Thyroid gland (tissue), 4 donors: Measurements from ENCODE around the gene TCF12. TPM values are rescaled to one million over a fixed set of nuclear protein-coding genes. Genes with fewer than 3 reads are reported as not detected.

ENCODE experiments used
- DNase-seq, 2 donors: peaks; one replicate each; pipeline ENCODE4 v3.0.0-alpha.2; 2019
- H3K27ac ChIP-seq, 3 donors: fragments of 200-600 bp; sonication (generic); 1 replicate in 2 of 3; 2 replicates in 1 of 3; pipeline ENCODE4 v1.5.1; 2016 to 2019; ENCODE audit warnings: mild to moderate bottlenecking in 1 of 3, moderate library complexity in 1 of 3
- H3K27me3 ChIP-seq: fragments of 200-600 bp; sonication (generic); one replicate; pipeline ENCODE4 v1.5.1; 2019
- H3K36me3 ChIP-seq, 2 donors: fragments of 200-600 bp; sonication (generic); one replicate each; pipeline ENCODE4 v1.5.1; 2016 to 2019
- H3K4me1 ChIP-seq, 2 donors: fragments of 200-600 bp; sonication (generic); one replicate each; pipeline ENCODE4 v1.5.1; 2017 to 2019
- H3K4me3 ChIP-seq, 3 donors: fragments of 200-600 bp; sonication (generic); replicated peaks in 1 of 3; 1 replicate in 2 of 3; 2 replicates in 1 of 3; pipeline ENCODE4 v1.5.1; 2016; ENCODE audit warnings: mild to moderate bottlenecking in 1 of 3
- H3K9me3 ChIP-seq: fragments of 200-600 bp; sonication (generic); one replicate; pipeline ENCODE4 v1.5.1; 2017
- POLR2A ChIP-seq, 2 donors: fragments of 450-650 bp; IDR thresholded peaks; one replicate each; pipeline ENCODE4 v1.6.1; 2017; ENCODE audit warnings: antibody characterized with exemption in 2 of 2, mild to moderate bottlenecking in 2 of 2, moderate library complexity in 1 of 2
- WGBS, 2 donors: methylation state at CpG; one replicate each; pipeline ENCODE4 v1.1.5; 2017; 5-methylcytosine and 5-hydroxymethylcytosine counted together
- intact Hi-C: fragments of 100-400 bp; cut with DNase I; formaldehyde crosslinking; loops from one replicate; pipeline ENCODE4 v1.15.1; 2023
- total RNA-seq, 4 donors: library from RNA; depleted of rRNA; stranded (reverse); fragments of >200 nt; gene quantifications; one replicate each; pipeline ENCODE4 v1.2.3, GENCODE V29; 2016
- TF ChIP-seq, protein P1 (sequence below), 6 experiments: fragments of 200-600 bp in 3 of 6; fragments of 450-650 bp in 3 of 6; sonication (generic) in 3 of 6; IDR thresholded peaks; one replicate each; pipeline ENCODE4 v1.5.1; 2016 to 2019; ENCODE audit warnings: antibody characterized with exemption in 6 of 6, mild to moderate bottlenecking in 2 of 6, inconsistent platforms in 1 of 6, moderate library complexity in 1 of 6

TCF12 gene
- total RNA-seq, 4 donors from 2014 or later, result 54.8 to 156 (median 108) TPM

DNA sequence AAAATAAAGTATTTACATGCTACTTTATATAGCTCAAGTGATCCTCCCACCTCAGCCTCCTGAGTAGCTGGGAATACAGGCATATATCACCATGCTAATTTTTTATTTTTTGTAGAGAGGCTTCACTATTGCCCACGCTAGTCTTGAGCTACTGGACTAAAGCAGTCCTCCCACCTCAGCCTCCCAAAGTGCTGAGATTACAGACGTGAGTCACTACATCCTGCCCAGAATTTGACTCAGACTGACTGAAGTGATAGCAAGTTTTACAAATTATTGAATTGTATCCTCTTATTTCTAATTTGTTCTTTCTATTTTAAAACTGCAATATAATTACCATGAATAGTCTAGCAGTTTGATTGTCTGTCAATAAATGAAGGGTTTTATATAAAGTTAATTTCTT lies 247.5 kb downstream of the TCF12 start:
- TF ChIP-seq, protein P1, sequence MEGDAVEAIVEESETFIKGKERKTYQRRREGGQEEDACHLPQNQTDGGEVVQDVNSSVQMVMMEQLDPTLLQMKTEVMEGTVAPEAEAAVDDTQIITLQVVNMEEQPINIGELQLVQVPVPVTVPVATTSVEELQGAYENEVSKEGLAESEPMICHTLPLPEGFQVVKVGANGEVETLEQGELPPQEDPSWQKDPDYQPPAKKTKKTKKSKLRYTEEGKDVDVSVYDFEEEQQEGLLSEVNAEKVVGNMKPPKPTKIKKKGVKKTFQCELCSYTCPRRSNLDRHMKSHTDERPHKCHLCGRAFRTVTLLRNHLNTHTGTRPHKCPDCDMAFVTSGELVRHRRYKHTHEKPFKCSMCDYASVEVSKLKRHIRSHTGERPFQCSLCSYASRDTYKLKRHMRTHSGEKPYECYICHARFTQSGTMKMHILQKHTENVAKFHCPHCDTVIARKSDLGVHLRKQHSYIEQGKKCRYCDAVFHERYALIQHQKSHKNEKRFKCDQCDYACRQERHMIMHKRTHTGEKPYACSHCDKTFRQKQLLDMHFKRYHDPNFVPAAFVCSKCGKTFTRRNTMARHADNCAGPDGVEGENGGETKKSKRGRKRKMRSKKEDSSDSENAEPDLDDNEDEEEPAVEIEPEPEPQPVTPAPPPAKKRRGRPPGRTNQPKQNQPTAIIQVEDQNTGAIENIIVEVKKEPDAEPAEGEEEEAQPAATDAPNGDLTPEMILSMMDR (IDR thresholded peaks at IDR 0.05), result no peak
- no peak for TF ChIP-seq POLR2A (IDR thresholded peaks at IDR 0.05)
- no peak for DNase-seq
- Histone ChIP-seq H3K36me3 (no peaks in the 10 kb centered on the region), H3K9me3 (no peaks in the 10 kb centered on the region), H3K4me3 (no peak overlapping the region), H3K4me1 (no peaks in the 10 kb centered on the region), H3K27me3 (no peaks in the 10 kb centered on the region), H3K27ac (no peak overlapping the region)
- WGBS, 2 donors, result 66 to 85% methylated on average over 2 of the region's 2 CpGs
- intact Hi-C loops, result no loop called here

DNA sequence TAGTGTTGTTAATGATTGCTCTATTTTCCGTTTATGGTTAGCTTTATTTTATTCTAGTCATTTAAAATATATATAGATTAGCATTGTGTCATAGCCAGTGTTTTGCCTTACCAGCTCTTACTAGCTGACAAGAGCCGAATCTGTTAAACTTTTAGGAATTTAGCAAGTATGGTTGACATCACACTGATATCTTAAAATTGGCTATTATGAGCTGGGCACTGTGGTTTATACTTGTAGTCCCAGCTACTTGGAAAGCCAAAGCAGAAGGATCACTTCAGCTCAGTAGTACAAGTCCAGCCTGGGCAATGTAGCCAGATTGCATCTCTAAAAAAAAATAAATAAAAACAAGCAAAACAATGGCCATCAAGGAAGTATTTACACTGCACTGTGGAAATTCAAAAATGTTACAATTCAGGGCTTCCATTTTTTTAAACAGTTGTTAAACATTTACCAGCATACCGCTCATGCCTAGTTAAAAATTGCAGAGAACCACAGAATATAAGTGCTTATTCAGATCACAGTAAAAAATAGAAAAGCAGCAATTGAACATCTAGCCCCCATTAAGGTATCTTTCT lies 249.5 kb downstream of the TCF12 start:
- Histone ChIP-seq H3K27ac (no peak overlapping the region), H3K4me1 (no peaks in the 10 kb centered on the region), H3K9me3 (no peaks in the 10 kb centered on the region), H3K4me3 (no peak overlapping the region), H3K36me3 (no peaks in the 10 kb centered on the region), H3K27me3 (no peaks in the 10 kb centered on the region)
- 93 to 95% methylated on average over 3 of the region's 3 CpGs for WGBS, 2 donors
- intact Hi-C loops, result no loop called here
- TF ChIP-seq, protein P1 (IDR thresholded peaks at IDR 0.05), result no peak
- no peak for TF ChIP-seq POLR2A (IDR thresholded peaks at IDR 0.05)
- DNase-seq, result no peak

DNA sequence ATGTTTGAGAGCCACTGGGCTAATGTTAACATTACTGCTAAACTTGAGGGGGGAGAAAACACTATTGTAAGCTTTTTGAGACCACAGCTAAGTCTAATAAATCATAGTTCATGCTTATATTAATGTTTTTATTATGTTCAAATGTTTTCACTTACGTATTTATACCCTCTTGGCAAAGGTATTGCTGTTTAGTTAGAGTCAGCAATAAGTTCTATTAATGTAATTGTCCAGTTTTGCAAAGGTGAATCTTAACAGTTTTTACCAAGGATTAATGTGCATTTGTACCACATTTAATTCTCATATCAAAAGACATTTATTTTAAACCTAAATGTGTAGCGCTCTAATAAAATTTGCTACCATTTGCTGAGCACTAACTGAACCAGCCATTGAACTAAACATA lies 251.2 kb downstream of the TCF12 start:
- Histone ChIP-seq H3K4me1 (no peaks in the 10 kb centered on the region), H3K27ac (no peak overlapping the region), H3K36me3 (no peaks in the 10 kb centered on the region), H3K9me3 (no peaks in the 10 kb centered on the region), H3K4me3 (no peak overlapping the region), H3K27me3 (no peaks in the 10 kb centered on the region)
- DNase-seq, result no peak
- 73 to 98% methylated on average over 2 of the region's 2 CpGs for WGBS, 2 donors
- no peak for TF ChIP-seq POLR2A (IDR thresholded peaks at IDR 0.05)
- TF ChIP-seq, protein P1 (IDR thresholded peaks at IDR 0.05), result no peak
- intact Hi-C loops, result no loop called here

DNA sequence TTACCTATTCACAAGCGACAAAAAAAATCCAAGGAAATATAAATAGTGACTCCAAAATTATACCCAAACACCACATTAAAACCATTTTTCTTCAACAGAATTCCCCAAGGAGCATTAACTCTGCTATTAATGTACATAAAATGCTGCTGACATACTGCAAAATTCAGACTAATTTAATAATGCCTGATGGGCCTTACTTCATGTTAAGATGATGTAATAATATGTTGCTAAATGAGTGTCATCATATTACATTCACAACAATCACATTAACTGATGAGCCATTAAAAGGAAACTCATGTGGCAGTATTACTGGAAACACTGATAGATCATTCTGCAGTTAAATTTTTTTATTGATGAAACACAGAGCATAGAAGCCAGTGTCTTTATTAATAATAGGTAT lies 253.0 kb downstream of the TCF12 start:
- H3K36me3 ChIP-seq, result no peaks in the 10 kb centered on the region
- no peaks in the 10 kb centered on the region for H3K27me3 ChIP-seq
- WGBS, 2 donors, result 91 to 94% methylated on average over 1 of the region's 1 CpG
- intact Hi-C loops, result no loop called here
- no peak for DNase-seq
- no peaks in the 10 kb centered on the region for H3K9me3 ChIP-seq
- no peak overlapping the region for H3K27ac ChIP-seq
- no peak overlapping the region for H3K4me3 ChIP-seq
- H3K4me1 ChIP-seq, result no peaks in the 10 kb centered on the region
- TF ChIP-seq, protein P1 (IDR thresholded peaks at IDR 0.05), result no peak
- no peak for TF ChIP-seq POLR2A (IDR thresholded peaks at IDR 0.05)

DNA sequence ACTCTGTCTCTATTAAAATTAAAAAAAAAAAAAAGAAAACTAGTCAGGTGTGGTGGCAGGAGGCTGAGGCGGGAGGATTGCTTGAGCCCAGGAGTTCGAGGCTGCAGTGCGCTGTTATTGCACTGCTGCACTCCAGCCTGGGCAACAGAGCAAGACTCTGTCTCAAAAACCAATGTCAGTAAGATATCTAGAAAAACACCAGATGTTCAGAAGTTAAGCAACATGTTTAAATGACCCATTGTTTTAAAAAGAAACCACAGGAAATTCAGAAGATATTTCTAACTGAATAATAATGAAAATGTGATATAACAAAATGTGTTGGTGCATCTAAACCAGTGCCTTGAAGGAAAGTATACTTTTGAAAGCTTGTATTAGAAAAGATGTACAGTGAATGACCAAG lies 254.5 kb downstream of the TCF12 start:
- intact Hi-C loops, result no loop called here
- DNase-seq, result no peak
- no peaks in the 10 kb centered on the region for H3K27me3 ChIP-seq
- H3K9me3 ChIP-seq, result no peaks in the 10 kb centered on the region
- no peak overlapping the region for H3K4me3 ChIP-seq
- no peak for TF ChIP-seq POLR2A (IDR thresholded peaks at IDR 0.05)
- TF ChIP-seq, protein P1 (IDR thresholded peaks at IDR 0.05), result no peak
- H3K36me3 ChIP-seq, result no peaks in the 10 kb centered on the region
- H3K27ac ChIP-seq, result no peak overlapping the region
- WGBS, 2 donors, result 94% methylated on average over 3 of the region's 3 CpGs
- H3K4me1 ChIP-seq, result no peaks in the 10 kb centered on the region
